GM23338 (cell line): ENCODE results near the gene MIPEP. TPM values are rescaled to one million over a fixed set of nuclear protein-coding genes. Genes with fewer than 3 reads are reported as not detected.

Source experiments
- ATAC-seq: fragments of 200-7000 bp; cut with Tn5 transposase; 3 replicates; pipeline ENCODE4 v1.9.1; 2020
- DNase-seq: peaks from one replicate; pipeline ENCODE4 v3.0.0-alpha.2; 2015; ENCODE audit warnings: low spot score
- H2AFZ ChIP-seq: fragments of 200-600 bp; sonication (generic); 2 replicates; pipeline ENCODE4 v1.8.0; 2016; ENCODE audit warnings: antibody characterized with exemption, mild to moderate bottlenecking, moderate library complexity
- H3F3A ChIP-seq: fragments of 200-600 bp; sonication (generic); replicated peaks from 2 replicates; pipeline ENCODE4 v1.8.0; 2017; ENCODE audit warnings: antibody characterized with exemption, mixed run types, low read depth
- H3K27ac ChIP-seq: fragments of 200-600 bp; sonication (generic); 2 replicates; pipeline ENCODE4 v1.6.1; 2016; ENCODE audit warnings: low read depth
- H3K27me3 ChIP-seq: fragments of 200-600 bp; sonication (generic); 2 replicates; pipeline ENCODE4 v1.8.0; 2016; ENCODE audit warnings: mild to moderate bottlenecking, mixed run types, moderate library complexity; ENCODE audit not compliant: insufficient read depth
- H3K36me3 ChIP-seq: fragments of 200-600 bp; sonication (generic); 2 replicates; pipeline ENCODE4 v1.8.0; 2016; ENCODE audit warnings: mild to moderate bottlenecking; ENCODE audit not compliant: insufficient read depth
- H3K4me1 ChIP-seq: fragments of 200-600 bp; sonication (generic); 2 replicates; pipeline ENCODE4 v1.8.0; 2016; ENCODE audit warnings: mild to moderate bottlenecking, moderate library complexity; ENCODE audit not compliant: insufficient read depth
- H3K4me2 ChIP-seq: fragments of 200-600 bp; sonication (generic); 2 replicates; pipeline ENCODE4 v1.7.1; 2017; ENCODE audit warnings: mixed run types
- H3K4me3 ChIP-seq: fragments of 200-600 bp; sonication (generic); 2 replicates; pipeline ENCODE4 v1.6.1; 2016; ENCODE audit warnings: mixed run types
- H3K79me2 ChIP-seq: fragments of 200-600 bp; sonication (generic); replicated peaks from 2 replicates; pipeline ENCODE4 v1.8.0; 2017; ENCODE audit warnings: mild to moderate bottlenecking; ENCODE audit not compliant: insufficient read depth
- H3K9me2 ChIP-seq: fragments of 200-600 bp; sonication (generic); 2 replicates; pipeline ENCODE4 v1.8.0; 2017; ENCODE audit not compliant: insufficient read depth
- H4K20me1 ChIP-seq: fragments of 200-600 bp; sonication (generic); replicated peaks from 2 replicates; pipeline ENCODE4 v1.8.0; 2017; ENCODE audit warnings: mild to moderate bottlenecking; ENCODE audit not compliant: insufficient read depth
- H3K27ac Mint-ChIP-seq: 2 replicates; pipeline ENCODE4 v1.8.0; 2020; ENCODE audit warnings: inconsistent platforms, mild to moderate bottlenecking, moderate library complexity, mixed read lengths
- H3K27me3 Mint-ChIP-seq: 3 replicates; pipeline ENCODE4 v1.8.0; 2022; ENCODE audit warnings: low read depth, mild to moderate bottlenecking, moderate library complexity, mixed read lengths, inconsistent platforms; ENCODE audit not compliant: insufficient read depth, poor library complexity
- H3K36me3 Mint-ChIP-seq: 3 replicates; pipeline ENCODE4 v1.8.0; 2021; ENCODE audit warnings: low read depth, mild to moderate bottlenecking, inconsistent platforms, moderate library complexity, mixed read lengths
- H3K4me1 Mint-ChIP-seq: 3 replicates; pipeline ENCODE4 v1.8.0; 2020; ENCODE audit warnings: mild to moderate bottlenecking, inconsistent platforms, mixed read lengths
- H3K4me3 Mint-ChIP-seq: 3 replicates; pipeline ENCODE4 v1.8.0; 2021; ENCODE audit warnings: moderate library complexity, mild to moderate bottlenecking, inconsistent platforms, mixed read lengths
- H3K9me3 Mint-ChIP-seq: 3 replicates; pipeline ENCODE4 v1.8.0; 2020; ENCODE audit warnings: moderate library complexity, mild to moderate bottlenecking, inconsistent platforms, mixed read lengths
- CREB1 ChIP-seq: fragments of 250-450 bp; sonication (Bioruptor Pico); IDR thresholded peaks from 2 replicates; pipeline ENCODE4 v1.5.0; 2020; ENCODE audit warnings: low read depth, mild to moderate bottlenecking, moderate library complexity
- EZH2 ChIP-seq: fragments of 200-600 bp; sonication (generic); IDR thresholded peaks from one replicate; pipeline ENCODE4 v1.8.0; 2017; ENCODE audit warnings: antibody characterized with exemption, mild to moderate bottlenecking, low read depth; ENCODE audit not compliant: unreplicated experiment
- EZH2phosphoT487 ChIP-seq: fragments of 200-600 bp; sonication (generic); IDR thresholded peaks from one replicate; pipeline ENCODE4 v1.8.1; 2018; ENCODE audit warnings: antibody characterized with exemption; ENCODE audit not compliant: unreplicated experiment
- JUNB ChIP-seq: IDR thresholded peaks from one replicate; pipeline ENCODE4 v1.6.1; 2016; ENCODE audit warnings: antibody characterized with exemption; ENCODE audit not compliant: unreplicated experiment
- NANOG ChIP-seq: IDR thresholded peaks from 2 replicates; pipeline ENCODE4 v1.6.1; 2016; ENCODE audit warnings: antibody characterized with exemption, borderline replicate concordance
- POLR2AphosphoS5 ChIP-seq: IDR thresholded peaks from 2 replicates; pipeline ENCODE4 v1.6.1; 2016; ENCODE audit warnings: antibody characterized with exemption, low read depth
- STAT1 ChIP-seq: IDR thresholded peaks from one replicate; pipeline ENCODE4 v1.6.1; 2016; ENCODE audit warnings: antibody characterized with exemption; ENCODE audit not compliant: unreplicated experiment
- ZNF331 ChIP-seq: fragments of 250-450 bp; sonication (Bioruptor Pico); IDR thresholded peaks from 2 replicates; pipeline ENCODE4 v1.5.0; 2020; ENCODE audit warnings: low read depth, mild to moderate bottlenecking, moderate library complexity
- polyA plus RNA-seq: library from polyadenylated mRNA; unstranded; fragments of >200 nt; fragmentation: Nextera tagmentation; extraction: Ambion mirVana; gene quantifications from 2 replicates; pipeline ENCODE4 v1.2.1, GENCODE V29; 2016
- total RNA-seq: library from RNA; depleted of rRNA; stranded (reverse); fragments of >200 nt; shearing (Covaris generic); gene quantifications from 2 replicates; pipeline ENCODE4 v1.2.3, GENCODE V29; 2014
- TF ChIP-seq, protein P1 (sequence below): IDR thresholded peaks from 2 replicates; pipeline ENCODE4 v1.6.1; 2016; ENCODE audit warnings: antibody characterized with exemption
- TF ChIP-seq, protein P2 (sequence below): fragments of 250-450 bp; sonication (Bioruptor Pico); IDR thresholded peaks from 2 replicates; pipeline ENCODE4 v1.5.0; 2020; ENCODE audit warnings: mild to moderate bottlenecking, moderate library complexity
- TF ChIP-seq, protein P3 (sequence below), 2 experiments: fragments of 200-600 bp in 1 of 2; sonication (generic) in 1 of 2; conservative IDR thresholded peaks; 2 replicates each; pipeline versions ENCODE4 v1.5.1 to v1.6.1; 2016 to 2017; ENCODE audit warnings: antibody characterized with exemption in 2 of 2, low read depth in 2 of 2, mild to moderate bottlenecking in 2 of 2, moderate library complexity in 1 of 2

The MIPEP gene
- total and polyA plus RNA-seq, 2 experiments from 2014 or later, result 20.8 to 22.5 TPM

DNA sequence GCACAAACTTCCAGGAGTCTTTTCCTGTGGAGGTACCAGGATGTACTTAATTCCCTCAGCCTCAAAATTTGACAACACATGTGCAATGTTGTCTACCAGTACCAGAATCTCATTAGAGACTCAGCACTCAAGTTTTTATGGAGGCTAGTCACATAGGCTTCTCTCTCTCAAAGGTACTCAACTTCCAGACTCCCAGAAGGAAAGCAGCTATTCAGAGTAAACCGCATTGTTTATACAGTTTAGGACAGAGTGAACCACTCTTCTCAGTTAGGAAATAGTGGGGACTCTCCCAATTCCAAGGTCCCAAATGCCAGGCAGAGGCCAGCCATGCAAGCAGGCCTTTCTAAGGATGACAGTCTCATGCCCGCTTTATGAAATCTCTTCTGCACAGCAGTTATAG is 16.6 kb upstream of the MIPEP start:
- Mint-ChIP-seq H3K27ac (no peak overlapping the region), H3K4me1 (peaks cover 17% of the 10 kb centered on the region), H3K27me3 (peaks cover 8% of the 10 kb centered on the region), H3K36me3 (no peaks in the 10 kb centered on the region), H3K9me3 (no peaks in the 10 kb centered on the region), H3K4me3 (no peak overlapping the region)
- Histone ChIP-seq H3K9me2 (no peaks in the 10 kb centered on the region), H3K79me2 (no peaks in the 10 kb centered on the region), H3K36me3 (no peaks in the 10 kb centered on the region), H2AFZ (no peak overlapping the region), H3F3A (no peaks in the 10 kb centered on the region), H3K4me2 (no peak overlapping the region), H3K27ac (no peak overlapping the region), H3K4me3 (no peak overlapping the region), H4K20me1 (no peaks in the 10 kb centered on the region), H3K4me1 (peaks cover 14% of the 10 kb centered on the region), H3K27me3 (peaks cover 35% of the 10 kb centered on the region)
- no peak for ATAC-seq
- no peak for DNase-seq
- TF ChIP-seq EZH2, result no peak
- TF ChIP-seq, protein P1, sequence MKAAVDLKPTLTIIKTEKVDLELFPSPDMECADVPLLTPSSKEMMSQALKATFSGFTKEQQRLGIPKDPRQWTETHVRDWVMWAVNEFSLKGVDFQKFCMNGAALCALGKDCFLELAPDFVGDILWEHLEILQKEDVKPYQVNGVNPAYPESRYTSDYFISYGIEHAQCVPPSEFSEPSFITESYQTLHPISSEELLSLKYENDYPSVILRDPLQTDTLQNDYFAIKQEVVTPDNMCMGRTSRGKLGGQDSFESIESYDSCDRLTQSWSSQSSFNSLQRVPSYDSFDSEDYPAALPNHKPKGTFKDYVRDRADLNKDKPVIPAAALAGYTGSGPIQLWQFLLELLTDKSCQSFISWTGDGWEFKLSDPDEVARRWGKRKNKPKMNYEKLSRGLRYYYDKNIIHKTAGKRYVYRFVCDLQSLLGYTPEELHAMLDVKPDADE, result no peak
- TF ChIP-seq NANOG, result no peak
- TF ChIP-seq ZNF331 (CRISPR knock-in tag), result no peak
- TF ChIP-seq POLR2AphosphoS5, result no peak
- no peak for TF ChIP-seq EZH2phosphoT487

DNA sequence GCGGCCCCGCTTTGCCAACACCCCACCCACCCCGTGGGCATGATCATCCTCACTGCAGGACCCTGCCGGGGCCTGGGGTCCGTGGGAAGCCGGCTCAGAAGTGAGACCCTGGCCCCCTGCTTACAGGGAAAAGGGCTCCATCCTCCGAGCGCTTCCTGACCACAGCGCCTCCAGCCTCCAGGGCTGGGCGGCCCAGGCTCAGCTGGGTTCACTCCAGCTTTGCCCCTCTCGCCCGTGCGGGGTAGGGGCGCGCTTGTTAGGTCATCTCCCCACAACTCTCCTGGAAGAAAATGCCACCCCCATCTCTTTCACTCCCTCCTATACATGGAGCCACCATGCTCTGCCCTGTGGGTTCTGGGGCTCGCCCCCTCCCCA is 14.7 kb upstream of the MIPEP start:
- H3K79me2 ChIP-seq, result no peaks in the 10 kb centered on the region
- peak; percentile 64 for DNase-seq
- peak; percentile 88 for ATAC-seq
- H3K4me1 ChIP-seq, result peaks cover 15% of the 10 kb centered on the region; the same call in 1 of the 2 replicates
- H3K36me3 ChIP-seq, result no peaks in the 10 kb centered on the region
- H3K27me3 ChIP-seq, result peaks cover 35% of the 10 kb centered on the region
- H3K9me3 Mint-ChIP-seq, result no peaks in the 10 kb centered on the region
- peaks cover 21% of the 10 kb centered on the region for H3K4me1 Mint-ChIP-seq
- peaks cover 8% of the 10 kb centered on the region for H3K27me3 Mint-ChIP-seq
- peak overlapping the region; percentile 92 for H3K4me2 ChIP-seq
- H3K27ac Mint-ChIP-seq, result no peak overlapping the region
- H2AFZ ChIP-seq, result peak overlapping the region; percentile 92
- H4K20me1 ChIP-seq, result no peaks in the 10 kb centered on the region
- H3K4me3 ChIP-seq, result peak overlapping the region; percentile 81
- no peaks in the 10 kb centered on the region for H3K36me3 Mint-ChIP-seq
- H3K9me2 ChIP-seq, result no peaks in the 10 kb centered on the region
- no peaks in the 10 kb centered on the region for H3F3A ChIP-seq
- peak overlapping the region; percentile 76 for H3K4me3 Mint-ChIP-seq
- no peak overlapping the region for H3K27ac ChIP-seq
- TF ChIP-seq, protein P2, sequence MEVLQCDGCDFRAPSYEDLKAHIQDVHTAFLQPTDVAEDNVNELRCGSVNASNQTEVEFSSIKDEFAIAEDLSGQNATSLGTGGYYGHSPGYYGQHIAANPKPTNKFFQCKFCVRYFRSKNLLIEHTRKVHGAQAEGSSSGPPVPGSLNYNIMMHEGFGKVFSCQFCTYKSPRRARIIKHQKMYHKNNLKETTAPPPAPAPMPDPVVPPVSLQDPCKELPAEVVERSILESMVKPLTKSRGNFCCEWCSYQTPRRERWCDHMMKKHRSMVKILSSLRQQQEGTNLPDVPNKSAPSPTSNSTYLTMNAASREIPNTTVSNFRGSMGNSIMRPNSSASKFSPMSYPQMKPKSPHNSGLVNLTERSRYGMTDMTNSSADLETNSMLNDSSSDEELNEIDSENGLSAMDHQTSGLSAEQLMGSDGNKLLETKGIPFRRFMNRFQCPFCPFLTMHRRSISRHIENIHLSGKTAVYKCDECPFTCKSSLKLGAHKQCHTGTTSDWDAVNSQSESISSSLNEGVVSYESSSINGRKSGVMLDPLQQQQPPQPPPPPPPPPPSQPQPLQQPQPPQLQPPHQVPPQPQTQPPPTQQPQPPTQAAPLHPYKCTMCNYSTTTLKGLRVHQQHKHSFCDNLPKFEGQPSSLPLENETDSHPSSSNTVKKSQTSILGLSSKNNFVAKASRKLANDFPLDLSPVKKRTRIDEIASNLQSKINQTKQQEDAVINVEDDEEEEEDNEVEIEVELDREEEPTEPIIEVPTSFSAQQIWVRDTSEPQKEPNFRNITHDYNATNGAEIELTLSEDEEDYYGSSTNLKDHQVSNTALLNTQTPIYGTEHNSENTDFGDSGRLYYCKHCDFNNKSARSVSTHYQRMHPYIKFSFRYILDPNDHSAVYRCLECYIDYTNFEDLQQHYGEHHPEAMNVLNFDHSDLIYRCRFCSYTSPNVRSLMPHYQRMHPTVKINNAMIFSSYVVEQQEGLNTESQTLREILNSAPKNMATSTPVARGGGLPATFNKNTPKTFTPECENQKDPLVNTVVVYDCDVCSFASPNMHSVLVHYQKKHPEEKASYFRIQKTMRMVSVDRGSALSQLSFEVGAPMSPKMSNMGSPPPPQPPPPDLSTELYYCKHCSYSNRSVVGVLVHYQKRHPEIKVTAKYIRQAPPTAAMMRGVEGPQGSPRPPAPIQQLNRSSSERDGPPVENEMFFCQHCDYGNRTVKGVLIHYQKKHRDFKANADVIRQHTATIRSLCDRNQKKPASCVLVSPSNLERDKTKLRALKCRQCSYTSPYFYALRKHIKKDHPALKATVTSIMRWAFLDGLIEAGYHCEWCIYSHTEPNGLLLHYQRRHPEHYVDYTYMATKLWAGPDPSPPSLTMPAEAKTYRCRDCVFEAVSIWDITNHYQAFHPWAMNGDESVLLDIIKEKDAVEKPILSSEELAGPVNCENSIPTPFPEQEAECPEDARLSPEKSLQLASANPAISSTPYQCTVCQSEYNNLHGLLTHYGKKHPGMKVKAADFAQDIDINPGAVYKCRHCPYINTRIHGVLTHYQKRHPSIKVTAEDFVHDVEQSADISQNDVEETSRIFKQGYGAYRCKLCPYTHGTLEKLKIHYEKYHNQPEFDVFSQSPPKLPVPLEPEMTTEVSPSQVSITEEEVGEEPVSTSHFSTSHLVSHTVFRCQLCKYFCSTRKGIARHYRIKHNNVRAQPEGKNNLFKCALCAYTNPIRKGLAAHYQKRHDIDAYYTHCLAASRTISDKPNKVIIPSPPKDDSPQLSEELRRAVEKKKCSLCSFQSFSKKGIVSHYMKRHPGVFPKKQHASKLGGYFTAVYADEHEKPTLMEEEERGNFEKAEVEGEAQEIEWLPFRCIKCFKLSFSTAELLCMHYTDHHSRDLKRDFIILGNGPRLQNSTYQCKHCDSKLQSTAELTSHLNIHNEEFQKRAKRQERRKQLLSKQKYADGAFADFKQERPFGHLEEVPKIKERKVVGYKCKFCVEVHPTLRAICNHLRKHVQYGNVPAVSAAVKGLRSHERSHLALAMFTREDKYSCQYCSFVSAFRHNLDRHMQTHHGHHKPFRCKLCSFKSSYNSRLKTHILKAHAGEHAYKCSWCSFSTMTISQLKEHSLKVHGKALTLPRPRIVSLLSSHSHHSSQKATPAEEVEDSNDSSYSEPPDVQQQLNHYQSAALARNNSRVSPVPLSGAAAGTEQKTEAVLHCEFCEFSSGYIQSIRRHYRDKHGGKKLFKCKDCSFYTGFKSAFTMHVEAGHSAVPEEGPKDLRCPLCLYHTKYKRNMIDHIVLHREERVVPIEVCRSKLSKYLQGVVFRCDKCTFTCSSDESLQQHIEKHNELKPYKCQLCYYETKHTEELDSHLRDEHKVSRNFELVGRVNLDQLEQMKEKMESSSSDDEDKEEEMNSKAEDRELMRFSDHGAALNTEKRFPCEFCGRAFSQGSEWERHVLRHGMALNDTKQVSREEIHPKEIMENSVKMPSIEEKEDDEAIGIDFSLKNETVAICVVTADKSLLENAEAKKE, result no peak
- TF ChIP-seq STAT1 (no peak), JUNB (no peak), CREB1 (CRISPR knock-in tag) (no peak), EZH2phosphoT487 (no peak)
- TF ChIP-seq, protein P3, sequence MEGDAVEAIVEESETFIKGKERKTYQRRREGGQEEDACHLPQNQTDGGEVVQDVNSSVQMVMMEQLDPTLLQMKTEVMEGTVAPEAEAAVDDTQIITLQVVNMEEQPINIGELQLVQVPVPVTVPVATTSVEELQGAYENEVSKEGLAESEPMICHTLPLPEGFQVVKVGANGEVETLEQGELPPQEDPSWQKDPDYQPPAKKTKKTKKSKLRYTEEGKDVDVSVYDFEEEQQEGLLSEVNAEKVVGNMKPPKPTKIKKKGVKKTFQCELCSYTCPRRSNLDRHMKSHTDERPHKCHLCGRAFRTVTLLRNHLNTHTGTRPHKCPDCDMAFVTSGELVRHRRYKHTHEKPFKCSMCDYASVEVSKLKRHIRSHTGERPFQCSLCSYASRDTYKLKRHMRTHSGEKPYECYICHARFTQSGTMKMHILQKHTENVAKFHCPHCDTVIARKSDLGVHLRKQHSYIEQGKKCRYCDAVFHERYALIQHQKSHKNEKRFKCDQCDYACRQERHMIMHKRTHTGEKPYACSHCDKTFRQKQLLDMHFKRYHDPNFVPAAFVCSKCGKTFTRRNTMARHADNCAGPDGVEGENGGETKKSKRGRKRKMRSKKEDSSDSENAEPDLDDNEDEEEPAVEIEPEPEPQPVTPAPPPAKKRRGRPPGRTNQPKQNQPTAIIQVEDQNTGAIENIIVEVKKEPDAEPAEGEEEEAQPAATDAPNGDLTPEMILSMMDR (conservative IDR thresholded peaks at IDR 0.05; ENCODE audit: low read depth in 2 of 2), result no peak
